HG03342 (cell line): Measurements from ENCODE around the gene STX2.
"Not testable (repeated sequence)": the region's sequence is repeated elsewhere in the genome, so short reads cannot be mapped to it uniquely, and the experiment has no call there.

ENCODE experiments used
- ATAC-seq: cut with Tn5 transposase; IDR thresholded peaks from one replicate; pipeline ENCODE4 v1.9.1; 2021; ENCODE audit warnings: mild to moderate bottlenecking, moderate library complexity; ENCODE audit not compliant: unreplicated experiment

STX2 gene

DNA sequence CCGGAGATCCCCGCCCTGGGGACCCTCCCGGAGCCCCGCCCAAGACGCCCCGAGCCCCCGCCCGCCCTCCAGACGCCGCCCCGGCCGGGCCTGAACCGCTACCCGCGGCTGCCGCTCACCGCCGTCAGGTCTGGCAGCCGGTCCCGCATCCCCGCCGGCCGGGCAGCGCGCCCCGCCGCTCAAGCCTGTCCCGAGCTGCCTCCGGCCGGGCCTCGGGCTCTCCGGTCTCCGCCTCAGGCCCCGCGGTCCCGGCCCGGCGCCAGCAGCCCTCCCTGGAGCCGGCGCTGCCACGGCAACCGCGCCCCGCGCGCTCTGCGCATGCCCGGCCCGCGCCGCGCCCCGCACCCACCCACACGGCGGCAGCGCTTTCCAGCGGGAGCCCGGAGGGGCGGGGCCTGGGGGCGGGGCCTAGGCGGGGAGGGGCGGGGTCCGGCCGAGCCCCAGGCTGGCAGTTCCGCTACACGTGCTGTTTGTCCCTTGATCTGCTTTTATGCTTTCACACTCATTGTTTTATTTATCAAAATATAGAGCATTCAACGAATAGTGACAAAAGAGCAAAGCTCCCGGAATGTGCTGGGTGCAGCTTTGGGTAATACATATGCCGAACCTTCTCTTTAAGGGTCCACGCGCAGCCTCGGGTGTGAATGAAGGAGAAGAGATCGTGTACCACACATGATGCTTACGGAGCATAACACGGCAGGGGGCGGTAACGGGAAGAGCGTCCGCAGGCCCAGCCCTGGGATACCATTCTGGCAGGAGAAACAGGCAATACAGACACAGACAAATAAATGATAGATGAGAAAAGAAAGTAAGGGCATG is at the start of gene STX2:
STX2 (minus strand) TSS at position 300 of the 819 bp plus-strand sequence; CDS start at position 149, 151 bp downstream.
- ATAC-seq = peak; percentile 83

DNA sequence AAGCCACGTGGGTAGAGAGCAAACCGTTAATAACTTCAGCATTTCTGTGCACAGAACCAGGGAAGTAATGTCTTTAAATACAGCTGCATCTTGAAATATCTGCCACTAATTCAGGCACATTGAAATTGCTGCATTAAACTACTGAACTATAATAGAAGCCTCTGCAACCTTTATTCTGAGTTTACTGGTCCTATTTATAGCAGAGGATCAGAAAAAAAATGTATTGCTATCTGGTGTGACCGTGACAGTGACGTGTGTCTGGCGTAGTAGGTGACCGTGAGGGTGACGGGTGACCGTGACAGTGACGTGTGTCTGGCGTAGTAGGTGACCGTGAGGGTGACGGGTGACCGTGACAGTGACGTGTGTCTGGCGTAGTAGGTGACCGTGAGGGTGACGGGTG is 48.1 kb upstream of the STX2 start:
- ATAC-seq = not testable (repeated sequence)

DNA sequence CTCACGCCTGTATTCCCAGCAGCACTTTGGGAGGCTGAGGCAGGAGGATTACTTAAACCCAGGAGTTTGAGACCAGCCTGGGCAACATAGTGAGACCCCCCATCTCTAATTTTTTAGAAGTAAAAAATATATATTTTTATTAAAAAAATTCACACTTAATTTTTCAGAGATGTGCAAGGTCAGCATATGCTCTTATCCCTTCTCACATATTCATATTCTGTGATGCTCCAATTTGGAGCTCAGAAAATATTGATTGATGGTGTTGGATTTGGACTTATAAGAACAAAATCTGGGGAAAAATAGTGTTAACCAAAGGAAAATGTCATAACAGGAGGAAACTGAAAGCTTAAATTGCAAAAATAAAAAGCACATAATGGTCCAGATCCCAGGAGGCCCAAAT is 42.5 kb upstream of the STX2 start:
- ATAC-seq = no peak

GRCh38 chr12:130881046-130881445 is 42.0 kb upstream of the STX2 start:
- ATAC-seq = no peak

DNA sequence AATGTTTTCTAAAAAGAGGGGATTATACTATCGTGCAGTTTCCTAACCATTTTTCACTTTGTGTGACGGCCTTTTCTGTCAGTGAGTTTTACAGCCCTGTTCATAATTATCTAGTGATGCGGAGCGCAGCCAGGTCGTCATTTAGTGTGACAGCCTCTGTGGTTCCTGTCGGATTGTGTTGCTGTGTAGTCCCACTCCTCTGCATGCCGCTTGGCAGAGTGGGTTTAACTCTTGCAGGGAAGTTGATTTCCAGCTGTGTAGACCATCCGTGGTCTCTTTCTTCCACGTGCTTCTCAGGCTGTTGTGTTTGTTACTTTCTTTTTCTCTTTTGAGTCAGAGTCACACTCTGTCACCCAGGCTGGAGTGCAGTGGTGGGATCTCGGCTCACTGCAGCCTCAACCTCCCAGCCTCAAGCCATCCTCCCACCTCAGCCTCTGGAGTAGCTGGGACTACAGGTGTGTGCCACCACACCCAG is 41.4 kb upstream of the STX2 start:
- ATAC-seq = peak; percentile 65

- peak; percentile 2 for ATAC-seq
These were observed 40.8 kb upstream of the STX2 start for GRCh38 chr12:130879781-130880389.

DNA sequence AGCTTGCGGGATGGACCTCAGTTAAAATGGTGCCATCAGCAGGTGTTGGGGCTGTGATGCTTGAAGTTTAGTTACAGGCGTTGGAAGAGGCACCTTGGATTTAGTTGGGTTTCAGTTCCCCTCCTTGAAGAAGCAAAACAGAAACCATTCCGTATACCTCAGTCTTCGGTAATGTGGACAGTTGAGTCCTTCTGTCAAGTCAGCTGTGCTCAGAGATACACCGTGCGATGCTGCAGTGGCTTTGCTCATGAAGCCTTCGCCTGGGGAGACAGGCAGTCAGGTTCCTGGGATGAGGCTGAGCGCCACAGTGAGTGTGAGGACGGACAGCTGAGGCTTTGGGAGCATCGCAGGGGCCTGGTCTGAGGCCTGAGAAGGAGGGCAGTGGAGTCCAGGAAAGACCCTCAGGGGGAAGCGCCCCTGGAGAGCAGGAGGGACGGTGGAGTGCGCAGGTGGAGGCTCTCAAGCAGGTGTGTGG is 40.2 kb upstream of the STX2 start:
- peak; percentile 93 for ATAC-seq

- ATAC-seq = no peak
These were observed 39.4 kb upstream of the STX2 start for GRCh38 chr12:130878193-130879185.

DNA sequence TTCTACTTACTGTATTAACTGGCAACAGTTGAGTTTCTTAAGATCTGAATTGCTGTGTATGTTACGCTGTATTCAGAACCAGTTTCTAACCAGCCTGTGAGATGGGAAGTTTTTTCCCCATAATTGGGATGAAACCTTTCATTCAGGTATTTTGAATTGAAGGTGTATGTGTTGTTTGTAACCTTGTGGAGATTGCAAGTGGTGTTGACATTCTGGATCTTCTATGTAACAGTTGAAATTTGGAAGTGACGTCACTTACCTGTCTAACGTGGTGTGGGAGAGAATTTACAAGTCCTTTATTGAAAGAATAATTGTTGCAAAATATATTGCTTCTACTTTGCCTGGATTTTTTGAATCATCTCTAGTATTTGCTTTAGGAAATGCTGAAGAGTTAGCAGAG is 38.3 kb upstream of the STX2 start:
- ATAC-seq = no peak

DNA sequence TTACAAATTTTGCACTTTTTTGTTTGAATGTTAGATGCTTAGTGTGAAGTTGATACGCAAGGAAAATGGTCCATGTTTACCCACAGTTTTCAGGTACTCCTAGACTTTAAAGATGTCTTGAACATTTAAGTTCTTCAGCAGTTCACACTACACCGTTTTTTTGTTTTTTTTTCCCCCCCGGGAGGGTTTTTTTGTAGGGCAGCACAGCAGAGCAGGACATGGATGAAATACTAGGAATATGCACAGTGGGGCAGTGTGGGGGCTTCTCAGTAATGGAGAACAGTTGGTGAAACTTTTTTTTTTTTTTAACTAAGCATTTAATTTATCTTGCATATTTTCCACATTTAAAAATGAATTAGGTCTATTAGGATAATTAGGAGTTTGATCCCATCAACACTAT is 37.7 kb upstream of the STX2 start:
- no peak for ATAC-seq

- ATAC-seq = no peak
These were observed 37.2 kb upstream of the STX2 start for GRCh38 chr12:130876297-130876696.

GRCh38 chr12:130875708-130876107 is 36.7 kb upstream of the STX2 start:
- not testable (repeated sequence) for ATAC-seq

DNA sequence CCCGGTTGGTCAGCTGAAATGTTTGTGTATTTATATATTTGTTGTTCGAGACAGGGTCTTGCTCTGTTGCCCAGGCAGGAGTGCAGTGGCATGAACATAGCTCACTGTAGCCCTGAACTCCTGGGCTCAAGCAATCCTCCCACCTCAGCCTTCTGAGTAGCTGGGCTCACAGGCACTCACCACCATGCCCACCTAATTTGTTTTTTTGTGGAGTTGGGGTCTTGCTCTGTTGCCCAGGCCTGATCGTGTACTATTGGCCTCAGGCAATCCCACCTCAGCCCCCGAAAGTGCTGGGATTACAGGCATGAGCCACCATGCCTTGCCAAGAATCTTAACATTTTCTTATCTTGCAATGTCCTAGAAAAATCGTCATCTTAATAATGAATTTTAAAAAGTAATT is 36.1 kb upstream of the STX2 start:
- ATAC-seq = no peak

GRCh38 chr12:130874696-130875095 is 35.6 kb upstream of the STX2 start:
- ATAC-seq = no peak

DNA sequence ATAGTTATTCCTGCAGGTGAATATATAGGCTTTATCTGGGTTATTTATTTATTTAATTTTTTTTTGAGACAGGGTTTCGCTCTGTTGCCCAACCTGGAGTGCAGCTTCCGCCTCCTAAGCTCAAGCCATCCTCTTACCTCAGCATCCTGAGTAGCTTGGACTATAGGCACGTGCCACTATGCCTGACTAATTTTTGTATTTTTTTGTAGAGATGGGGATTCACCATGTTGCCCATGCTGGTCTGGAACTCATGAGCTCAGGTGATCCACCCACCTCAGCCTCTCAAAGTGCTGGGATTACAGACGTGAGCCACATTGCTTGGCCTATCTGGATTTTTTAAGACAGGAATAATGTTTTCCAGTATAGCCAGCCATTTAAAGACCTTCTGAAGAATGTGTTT is 34.8 kb upstream of the STX2 start:
- no peak for ATAC-seq

- no peak for ATAC-seq
These were observed 34.2 kb upstream of the STX2 start for GRCh38 chr12:130873106-130873795.

GRCh38 chr12:130872179-130873096 is 33.4 kb upstream of the STX2 start:
- peak; percentile 27 for ATAC-seq

DNA sequence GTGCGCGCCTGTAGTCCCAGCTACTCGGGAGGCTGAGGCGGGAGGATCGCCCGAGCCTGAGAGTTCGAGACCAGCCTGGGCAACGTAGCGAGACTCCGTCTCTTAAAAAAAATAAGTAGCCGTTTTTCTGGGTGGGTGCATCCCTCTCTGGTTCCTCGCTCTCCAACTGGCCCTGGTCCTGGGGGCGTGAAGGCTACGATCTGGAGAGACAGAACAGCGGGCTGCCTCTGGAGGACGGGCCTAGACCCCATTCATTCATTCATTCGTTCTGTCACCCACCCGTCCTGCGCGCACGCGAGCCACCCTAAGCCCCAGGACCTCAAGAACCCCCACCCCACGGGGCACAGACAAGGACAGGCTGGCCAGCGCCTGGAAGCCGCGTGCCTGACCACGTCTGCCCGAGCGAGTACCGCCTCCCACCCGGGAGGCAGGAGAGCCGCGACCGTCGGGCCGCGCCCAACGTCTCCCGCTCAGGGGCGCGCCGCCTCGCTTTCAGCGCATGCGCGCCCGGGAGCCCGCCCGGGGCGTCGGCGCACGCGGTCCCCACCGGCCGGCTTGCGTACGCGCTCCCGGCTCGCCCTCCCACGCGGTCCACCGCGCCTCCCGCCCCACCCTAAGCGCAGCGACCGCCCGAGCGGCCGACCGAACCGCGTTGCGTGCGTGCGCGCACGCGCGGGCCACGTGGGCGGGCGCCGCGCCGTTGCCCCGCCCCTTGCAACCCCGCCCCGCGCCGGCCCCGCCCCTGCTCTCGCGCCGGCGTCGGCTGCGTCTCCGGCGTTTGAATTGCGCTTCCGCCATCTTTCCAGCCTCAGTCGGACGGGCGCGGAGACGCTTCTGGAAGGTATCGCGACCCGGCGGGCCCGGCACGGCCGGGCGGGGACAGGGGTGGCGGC is 32.5 kb upstream of the STX2 start, which contains the start of gene RAN:
RAN (plus strand) TSS at position 781 of the 893 bp plus-strand sequence. CDS start 528 bp downstream, outside the sequence.
- peak; percentile 74 for ATAC-seq
